Spleen (tissue), 7 donors: ENCODE data around the gene MGAT5.

Experiments
- POLR2A ChIP-seq, 3 donors: fragments of 450-650 bp; IDR thresholded peaks; one replicate each; pipeline ENCODE4 v1.5.1; 2017; ENCODE audit warnings: antibody characterized with exemption in 3 of 3, mild to moderate bottlenecking in 1 of 3
- POLR2AphosphoS5 ChIP-seq, 3 donors: sonication (generic); formaldehyde crosslinking; IDR thresholded peaks; one replicate each; pipeline ENCODE4 v1.5.1; 2017; ENCODE audit warnings: antibody characterized with exemption in 3 of 3
- TF ChIP-seq, protein P1 (sequence below), 11 experiments: fragments of 200-600 bp in 7 of 11; fragments of 450-650 bp in 4 of 11; sonication (generic) in 4 of 11; IDR thresholded peaks in 8 of 11; conservative IDR thresholded peaks in 3 of 11; 1 replicate in 7 of 11; 2 replicates in 4 of 11; pipeline versions ENCODE4 v1.4.0 to v1.8.0; 2016 to 2021; ENCODE audit warnings: antibody characterized with exemption in 11 of 11, inconsistent platforms in 4 of 11, mild to moderate bottlenecking in 1 of 11
- donor health status: DM: no; HTN: no; CAD: no; lungs with moderate emphysema.
- donor health status: DM: no; HTN: no; CAD: no.
- donor health status: DM: no; HTN: no; CAD: no.

DNA sequence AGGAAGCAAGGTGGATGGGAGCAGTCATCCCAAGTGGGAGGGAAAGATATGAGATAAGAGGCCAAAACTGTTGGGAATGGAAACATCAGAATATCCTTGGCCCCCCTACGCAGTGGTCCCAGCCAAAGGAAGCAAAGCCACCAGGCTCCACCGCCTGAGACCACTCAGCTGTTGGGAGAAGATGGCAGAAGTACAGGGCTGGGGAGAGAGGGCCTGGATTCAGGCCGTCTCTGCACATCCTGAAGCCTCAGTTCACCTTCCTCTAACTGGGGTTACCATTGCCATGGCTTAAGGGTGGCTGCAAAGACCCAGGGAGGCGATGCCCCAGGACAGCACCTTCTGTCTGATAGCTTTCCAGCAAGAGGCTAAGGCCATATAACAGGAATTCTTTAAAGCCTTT lies 193.8 kb downstream of the MGAT5 start:
- no peak for TF ChIP-seq POLR2AphosphoS5 (IDR thresholded peaks at IDR 0.05)
- TF ChIP-seq, protein P1, sequence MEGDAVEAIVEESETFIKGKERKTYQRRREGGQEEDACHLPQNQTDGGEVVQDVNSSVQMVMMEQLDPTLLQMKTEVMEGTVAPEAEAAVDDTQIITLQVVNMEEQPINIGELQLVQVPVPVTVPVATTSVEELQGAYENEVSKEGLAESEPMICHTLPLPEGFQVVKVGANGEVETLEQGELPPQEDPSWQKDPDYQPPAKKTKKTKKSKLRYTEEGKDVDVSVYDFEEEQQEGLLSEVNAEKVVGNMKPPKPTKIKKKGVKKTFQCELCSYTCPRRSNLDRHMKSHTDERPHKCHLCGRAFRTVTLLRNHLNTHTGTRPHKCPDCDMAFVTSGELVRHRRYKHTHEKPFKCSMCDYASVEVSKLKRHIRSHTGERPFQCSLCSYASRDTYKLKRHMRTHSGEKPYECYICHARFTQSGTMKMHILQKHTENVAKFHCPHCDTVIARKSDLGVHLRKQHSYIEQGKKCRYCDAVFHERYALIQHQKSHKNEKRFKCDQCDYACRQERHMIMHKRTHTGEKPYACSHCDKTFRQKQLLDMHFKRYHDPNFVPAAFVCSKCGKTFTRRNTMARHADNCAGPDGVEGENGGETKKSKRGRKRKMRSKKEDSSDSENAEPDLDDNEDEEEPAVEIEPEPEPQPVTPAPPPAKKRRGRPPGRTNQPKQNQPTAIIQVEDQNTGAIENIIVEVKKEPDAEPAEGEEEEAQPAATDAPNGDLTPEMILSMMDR (IDR thresholded peaks at IDR 0.05 in 8 of 11, conservative IDR thresholded peaks at IDR 0.05 in 3 of 11): no peak
- no peak for TF ChIP-seq POLR2A (IDR thresholded peaks at IDR 0.05)
